Caco-2 (cell line): ENCODE results near the gene ANO3. TPM values are rescaled to one million over a fixed set of nuclear protein-coding genes. Genes with fewer than 3 reads are reported as not detected.

Experiments used
- BruUV-seq: library from RNA; stranded (reverse); fragments of 400-500 nt; replicated peaks from 2 replicates; lab custom pipeline; 2021; lab: Mats Ljungman, UMichigan
- CTCF ChIA-PET: fragments of 300-600 bp; sonication (Branson Sonifier 250); formaldehyde crosslinking; loops from one replicate; lab custom pipeline; 2022; ENCODE audit warnings: antibody characterized with exemption; lab: Charles Lee
- POLR2A ChIA-PET: fragments of 300-600 bp; sonication (Branson Sonifier 250); formaldehyde crosslinking; loops from one replicate; lab custom pipeline; 2022; ENCODE audit warnings: antibody characterized with exemption; lab: Charles Lee
- DNase-seq, 2 experiments: peaks; one replicate each; pipeline versions ENCODE4 v3.0.0 to v3.0.0-alpha.2; 2020 to 2022
- H3K27me3 ChIP-seq: replicated peaks from 2 replicates; pipeline ENCODE4 v1.6.0; 2011; ENCODE audit warnings: low read length; ENCODE audit not compliant: control insufficient read depth, insufficient read depth
- H3K36me3 ChIP-seq: 2 replicates; pipeline ENCODE4 v1.5.1; 2011; ENCODE audit warnings: low read length; ENCODE audit not compliant: control insufficient read depth, insufficient read depth
- H3K4me1 ChIP-seq: fragments of 250-450 bp; sonication (Bioruptor Pico); 2 replicates; pipeline ENCODE4 v1.5.1; 2020; ENCODE audit warnings: mild to moderate bottlenecking
- H3K4me3 ChIP-seq: 2 replicates; pipeline ENCODE4 v1.5.1; 2011; ENCODE audit warnings: low read depth, mild to moderate bottlenecking, control low read depth, low read length
- H3K9me3 ChIP-seq: fragments of 250-450 bp; sonication (Bioruptor Pico); 2 replicates; pipeline ENCODE4 v1.5.1; 2020; ENCODE audit warnings: mild to moderate bottlenecking, moderate library complexity
- H3K27ac Mint-ChIP-seq: one replicate; pipeline ENCODE4 v1.8.0; 2022; ENCODE audit warnings: mixed read lengths; ENCODE audit not compliant: unreplicated experiment
- H3K27me3 Mint-ChIP-seq: one replicate; pipeline ENCODE4 v1.8.0; 2022; ENCODE audit warnings: mixed read lengths; ENCODE audit not compliant: insufficient read depth, unreplicated experiment
- H3K36me3 Mint-ChIP-seq: one replicate; pipeline ENCODE4 v1.8.0; 2022; ENCODE audit warnings: mild to moderate bottlenecking, mixed read lengths; ENCODE audit not compliant: insufficient read depth, unreplicated experiment
- H3K4me1 Mint-ChIP-seq: one replicate; pipeline ENCODE4 v1.8.0; 2022; ENCODE audit warnings: low read depth, mixed read lengths; ENCODE audit not compliant: unreplicated experiment
- H3K4me3 Mint-ChIP-seq: one replicate; pipeline ENCODE4 v1.8.0; 2022; ENCODE audit warnings: mild to moderate bottlenecking, moderate library complexity, mixed read lengths; ENCODE audit not compliant: unreplicated experiment
- H3K9me3 Mint-ChIP-seq: one replicate; pipeline ENCODE4 v1.8.0; 2022; ENCODE audit warnings: mixed read lengths; ENCODE audit not compliant: unreplicated experiment
- intact Hi-C: fragments of 100-400 bp; cut with micrococcal nuclease; formaldehyde crosslinking; loops from one replicate; pipeline ENCODE4 v1.10.0; 2022; ENCODE audit not compliant: unreplicated experiment
- total RNA-seq: library from RNA; stranded (reverse); gene quantifications from 2 replicates; pipeline ENCODE4 v1.2.3, GENCODE V29; 2022
- TF ChIP-seq, protein P1 (sequence below), 2 experiments: fragments of 200-600 bp in 1 of 2; IDR thresholded peaks; 1 replicate in 1 of 2; 2 replicates in 1 of 2; pipeline versions ENCODE4 v1.5.1 to v1.8.0; 2011 to 2022; ENCODE audit warnings: antibody characterized with exemption in 1 of 2, control low read depth in 1 of 2, inconsistent platforms in 1 of 2, low read depth in 1 of 2, low read length in 1 of 2, mild to moderate bottlenecking in 1 of 2, moderate library complexity in 1 of 2; ENCODE audit not compliant: insufficient read depth in 1 of 2, severe bottlenecking in 1 of 2, unreplicated experiment in 1 of 2

ANO3 gene
- total RNA-seq, 1 experiment from 2014 or later: not detected

- no peaks in the 10 kb centered on the region for H3K4me1 Mint-ChIP-seq
- H3K36me3 Mint-ChIP-seq: no peaks in the 10 kb centered on the region
- no peaks in the 10 kb centered on the region for H3K9me3 Mint-ChIP-seq
- DNase-seq: no peak
- H3K36me3 ChIP-seq: no peaks in the 10 kb centered on the region
- TF ChIP-seq, protein P1, sequence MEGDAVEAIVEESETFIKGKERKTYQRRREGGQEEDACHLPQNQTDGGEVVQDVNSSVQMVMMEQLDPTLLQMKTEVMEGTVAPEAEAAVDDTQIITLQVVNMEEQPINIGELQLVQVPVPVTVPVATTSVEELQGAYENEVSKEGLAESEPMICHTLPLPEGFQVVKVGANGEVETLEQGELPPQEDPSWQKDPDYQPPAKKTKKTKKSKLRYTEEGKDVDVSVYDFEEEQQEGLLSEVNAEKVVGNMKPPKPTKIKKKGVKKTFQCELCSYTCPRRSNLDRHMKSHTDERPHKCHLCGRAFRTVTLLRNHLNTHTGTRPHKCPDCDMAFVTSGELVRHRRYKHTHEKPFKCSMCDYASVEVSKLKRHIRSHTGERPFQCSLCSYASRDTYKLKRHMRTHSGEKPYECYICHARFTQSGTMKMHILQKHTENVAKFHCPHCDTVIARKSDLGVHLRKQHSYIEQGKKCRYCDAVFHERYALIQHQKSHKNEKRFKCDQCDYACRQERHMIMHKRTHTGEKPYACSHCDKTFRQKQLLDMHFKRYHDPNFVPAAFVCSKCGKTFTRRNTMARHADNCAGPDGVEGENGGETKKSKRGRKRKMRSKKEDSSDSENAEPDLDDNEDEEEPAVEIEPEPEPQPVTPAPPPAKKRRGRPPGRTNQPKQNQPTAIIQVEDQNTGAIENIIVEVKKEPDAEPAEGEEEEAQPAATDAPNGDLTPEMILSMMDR (IDR thresholded peaks at IDR 0.05; ENCODE audit: insufficient read depth in 1 of 2, low read depth in 1 of 2, low read length in 1 of 2, severe bottlenecking in 1 of 2, unreplicated experiment in 1 of 2): no peak
- no peaks in the 10 kb centered on the region for H3K4me1 ChIP-seq
- intact Hi-C loops: no loop called here
- no peak overlapping the region for H3K4me3 Mint-ChIP-seq
- no peak overlapping the region for H3K4me3 ChIP-seq
- H3K27me3 ChIP-seq: no peaks in the 10 kb centered on the region
- no TSS peak for BruUV-seq
- H3K27ac Mint-ChIP-seq: no peak overlapping the region
- CTCF ChIA-PET: no interaction called here
- POLR2A ChIA-PET: no interaction called here
- no peaks in the 10 kb centered on the region for H3K9me3 ChIP-seq
- peaks cover 3% of the 10 kb centered on the region for H3K27me3 Mint-ChIP-seq
Observed at GRCh38 chr11:26359055-26359454, 27.1 kb downstream of the ANO3 start.

DNA sequence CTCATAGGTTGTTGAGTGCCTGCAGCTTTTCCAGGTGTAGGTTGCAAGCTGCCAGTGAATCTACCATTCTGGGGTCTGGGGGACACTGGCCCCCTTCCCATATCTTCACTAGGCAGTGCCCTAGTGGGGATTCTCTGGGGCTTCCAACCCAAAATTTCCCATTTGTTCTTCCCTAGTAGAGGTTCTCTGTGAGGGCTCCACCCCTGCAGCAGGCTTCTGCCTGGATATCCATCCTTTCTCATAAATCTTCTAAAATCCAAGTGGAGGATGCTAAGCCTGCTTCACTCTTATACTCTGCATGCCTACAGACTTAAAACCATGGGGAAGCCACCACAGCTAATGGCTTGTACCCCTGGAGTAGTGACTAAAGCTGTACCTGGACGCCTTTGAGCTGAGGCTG lies 33.4 kb downstream of the ANO3 start:
- no peak for DNase-seq
- Histone ChIP-seq H3K36me3 (no peaks in the 10 kb centered on the region), H3K9me3 (peaks cover 6% of the 10 kb centered on the region; the same call in 1 of the 2 replicates), H3K4me1 (no peaks in the 10 kb centered on the region), H3K27me3 (no peaks in the 10 kb centered on the region), H3K4me3 (no peak overlapping the region)
- ChIA-PET POLR2A (no interaction called here), CTCF (no interaction called here)
- Mint-ChIP-seq H3K36me3 (no peaks in the 10 kb centered on the region), H3K27ac (no peak overlapping the region), H3K4me1 (no peaks in the 10 kb centered on the region), H3K4me3 (no peak overlapping the region), H3K27me3 (no peaks in the 10 kb centered on the region), H3K9me3 (peaks cover 16% of the 10 kb centered on the region)
- BruUV-seq: no TSS peak
- intact Hi-C loops: no loop called here
- TF ChIP-seq, protein P1 (IDR thresholded peaks at IDR 0.05; ENCODE audit: insufficient read depth in 1 of 2, low read depth in 1 of 2, low read length in 1 of 2, severe bottlenecking in 1 of 2, unreplicated experiment in 1 of 2): no peak

- Mint-ChIP-seq H3K36me3 (no peaks in the 10 kb centered on the region), H3K4me1 (no peaks in the 10 kb centered on the region), H3K27ac (no peak overlapping the region), H3K27me3 (no peaks in the 10 kb centered on the region), H3K4me3 (no peak overlapping the region), H3K9me3 (peaks cover 24% of the 10 kb centered on the region)
- no peaks in the 10 kb centered on the region for H3K36me3 ChIP-seq
- ChIA-PET POLR2A (no interaction called here), CTCF (no interaction called here)
- peaks cover 11% of the 10 kb centered on the region for H3K9me3 ChIP-seq
- H3K27me3 ChIP-seq: no peaks in the 10 kb centered on the region
- TF ChIP-seq, protein P1 (IDR thresholded peaks at IDR 0.05; ENCODE audit: insufficient read depth in 1 of 2, low read depth in 1 of 2, low read length in 1 of 2, severe bottlenecking in 1 of 2, unreplicated experiment in 1 of 2): no peak
- no peaks in the 10 kb centered on the region for H3K4me1 ChIP-seq
- no peak overlapping the region for H3K4me3 ChIP-seq
- no peak for DNase-seq
- intact Hi-C loops: no loop called here
- BruUV-seq: no TSS peak
Observed at GRCh38 chr11:26377619-26378018, 45.7 kb downstream of the ANO3 start.
